HepG2 (cell line): ENCODE measurements around the gene SHISA5. TPM values are rescaled to one million over a fixed set of nuclear protein-coding genes. Genes with fewer than 3 reads are reported as not detected.

Source experiments
- ASH2L ChIP-seq: fragments of 300-600, 200-600 bp; sonication (generic); IDR thresholded peaks from 2 replicates; pipeline ENCODE4 v1.7.0; 2017; ENCODE audit warnings: low read depth, mild to moderate bottlenecking, moderate library complexity, mixed read lengths, low read length; ENCODE audit not compliant: insufficient read length
- MED8 ChIP-seq: sonication (generic); formaldehyde crosslinking; IDR thresholded peaks from 2 replicates; pipeline ENCODE4 v1.8.1; 2023; ENCODE audit warnings: mild to moderate bottlenecking, missing genetic modification reagents; ENCODE audit not compliant: insufficient replicate concordance
- PTBP1 ChIP-seq: fragments of 200-400 bp; formaldehyde crosslinking; IDR thresholded peaks from 2 replicates; pipeline ENCODE4 v1.6.1; 2018; ENCODE audit warnings: low read length, low read depth; ENCODE audit not compliant: poor library complexity, severe bottlenecking
- SAP130 ChIP-seq: IDR thresholded peaks from 2 replicates; pipeline ENCODE4 v1.6.1; 2016; ENCODE audit warnings: low read depth
- SETDB1 ChIP-seq: sonication (generic); formaldehyde crosslinking; IDR thresholded peaks from 2 replicates; pipeline ENCODE4 v1.5.1; 2020; ENCODE audit warnings: missing genetic modification reagents, mild to moderate bottlenecking, borderline replicate concordance
- SP1 ChIP-seq, 2 experiments: fragments of 450-650 bp in 1 of 2; sonication (generic) in 1 of 2; formaldehyde crosslinking in 1 of 2; IDR thresholded peaks; 2 replicates each; pipeline versions ENCODE4 v1.4.0 to v1.6.1; 2016 to 2020; ENCODE audit warnings: missing genetic modification reagents in 1 of 2
- ZIK1 ChIP-seq: sonication (generic); formaldehyde crosslinking; IDR thresholded peaks from 2 replicates; pipeline ENCODE4 v1.5.0; 2020; ENCODE audit warnings: mild to moderate bottlenecking, low read depth, missing genetic modification reagents, borderline replicate concordance
- ZMYM2 ChIP-seq: sonication (generic); formaldehyde crosslinking; IDR thresholded peaks from 2 replicates; pipeline ENCODE4 v1.8.0; 2022; ENCODE audit warnings: mild to moderate bottlenecking, missing genetic modification reagents
- ZNF235 ChIP-seq: sonication (generic); formaldehyde crosslinking; IDR thresholded peaks from 2 replicates; pipeline ENCODE4 v1.8.1; 2023; ENCODE audit warnings: mild to moderate bottlenecking, missing genetic modification reagents, borderline replicate concordance
- ZNF468 ChIP-seq: sonication (generic); formaldehyde crosslinking; IDR thresholded peaks from 2 replicates; pipeline ENCODE4 v1.8.0; 2022; ENCODE audit warnings: mild to moderate bottlenecking, moderate library complexity, missing genetic modification reagents
- ZNF558 ChIP-seq: sonication (generic); formaldehyde crosslinking; IDR thresholded peaks from 2 replicates; pipeline ENCODE4 v1.9.0; 2022; ENCODE audit warnings: mild to moderate bottlenecking, missing genetic modification reagents, borderline replicate concordance
- ZNF746 ChIP-seq: sonication (generic); formaldehyde crosslinking; IDR thresholded peaks from 2 replicates; pipeline ENCODE4 v1.8.0; 2022; ENCODE audit warnings: mild to moderate bottlenecking, missing genetic modification reagents
- polyA plus RNA-seq, 8 experiments: library from polyadenylated mRNA; depleted of rRNA in 3 of 8; stranded (reverse) in 7 of 8; unstranded in 1 of 8; fragments of >200 nt; fragmentation: Illumina TruSeq in 4 of 8; extraction: Trizol in 4 of 8; gene quantifications; 2 replicates each; pipeline versions ENCODE4 v1.2.1 to v1.2.3, GENCODE V29; 2011 to 2016; ENCODE audit warnings: low read depth in 4 of 8, missing spikeins in 1 of 8, mixed read lengths in 1 of 8; ENCODE audit not compliant: insufficient read depth in 1 of 8
- total RNA-seq, 5 experiments: library from RNA; depleted of rRNA; stranded (reverse); fragments of >200 nt; fragmentation: Illumina TruSeq; extraction: Trizol; gene quantifications; 2 replicates each; pipeline ENCODE4 v1.2.3, GENCODE V29; 2016; ENCODE audit warnings: low read depth in 1 of 5
- TF ChIP-seq, protein P1 (sequence below): sonication (generic); formaldehyde crosslinking; IDR thresholded peaks from 2 replicates; pipeline ENCODE4 v1.5.0; 2020; ENCODE audit warnings: missing genetic modification reagents
- TF ChIP-seq, protein P2 (sequence below): sonication (generic); formaldehyde crosslinking; IDR thresholded peaks from 2 replicates; pipeline ENCODE4 v1.8.0; 2022; ENCODE audit warnings: missing genetic modification reagents, mild to moderate bottlenecking, moderate library complexity, borderline replicate concordance
- TF ChIP-seq, protein P3 (sequence below): sonication (generic); formaldehyde crosslinking; IDR thresholded peaks from 2 replicates; pipeline ENCODE4 v1.4.0; 2020; ENCODE audit warnings: missing genetic modification reagents; ENCODE audit errors: not compliant biosample characterization
- TF ChIP-seq, protein P4 (sequence below): sonication (generic); formaldehyde crosslinking; IDR thresholded peaks from 2 replicates; pipeline ENCODE4 v1.5.1; 2020; ENCODE audit warnings: mild to moderate bottlenecking, missing genetic modification reagents, moderate library complexity
- TF ChIP-seq, protein P5 (sequence below): sonication (generic); formaldehyde crosslinking; conservative IDR thresholded peaks from 2 replicates; pipeline ENCODE4 v1.4.0; 2020; ENCODE audit warnings: mild to moderate bottlenecking, missing genetic modification reagents, moderate library complexity

Gene SHISA5
- total and polyA plus RNA-seq, 2 of the 13 experiments (the other 11 are each of a cell fraction or from before 2014, with no cell fraction given), result 75.8 to 91.4 TPM

DNA sequence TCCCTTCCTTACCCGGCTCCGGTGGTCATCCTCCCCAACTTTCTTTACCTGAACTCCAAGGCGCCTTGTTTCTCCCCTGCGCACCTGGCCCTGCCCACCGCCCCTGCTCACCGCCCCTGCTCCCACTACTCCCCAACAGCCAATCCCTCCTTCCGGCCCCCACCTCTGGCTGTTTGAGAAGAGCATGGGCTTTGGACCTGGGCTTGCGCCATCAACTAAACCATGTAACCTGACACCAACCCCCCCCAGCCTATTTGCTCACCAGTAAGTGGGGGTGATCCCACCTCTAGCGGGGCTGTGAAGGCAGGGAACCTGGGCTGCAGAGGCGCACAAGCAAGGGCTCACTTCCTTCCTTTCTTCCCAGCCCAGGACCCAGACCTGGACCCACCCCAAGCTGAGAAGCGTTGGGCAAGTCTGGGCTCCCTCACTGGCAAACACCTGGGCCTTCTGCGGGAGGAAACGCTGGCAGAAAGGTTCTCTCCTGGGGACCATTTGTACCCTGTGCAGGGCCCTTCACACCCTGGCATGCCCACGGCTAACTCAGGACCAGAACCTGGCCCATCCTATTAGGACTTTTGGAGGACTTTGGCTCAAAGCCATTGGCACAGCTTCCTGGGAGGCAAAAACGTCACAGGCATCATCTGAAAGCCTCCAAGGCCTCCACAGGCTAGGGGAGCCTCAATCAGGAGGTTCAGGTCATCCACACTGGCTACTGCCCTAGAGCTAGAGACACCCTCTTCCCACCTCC, 73.8 kb downstream of the SHISA5 start, which contains the start of gene PLXNB1 (continued):
- TF ChIP-seq, protein P1, sequence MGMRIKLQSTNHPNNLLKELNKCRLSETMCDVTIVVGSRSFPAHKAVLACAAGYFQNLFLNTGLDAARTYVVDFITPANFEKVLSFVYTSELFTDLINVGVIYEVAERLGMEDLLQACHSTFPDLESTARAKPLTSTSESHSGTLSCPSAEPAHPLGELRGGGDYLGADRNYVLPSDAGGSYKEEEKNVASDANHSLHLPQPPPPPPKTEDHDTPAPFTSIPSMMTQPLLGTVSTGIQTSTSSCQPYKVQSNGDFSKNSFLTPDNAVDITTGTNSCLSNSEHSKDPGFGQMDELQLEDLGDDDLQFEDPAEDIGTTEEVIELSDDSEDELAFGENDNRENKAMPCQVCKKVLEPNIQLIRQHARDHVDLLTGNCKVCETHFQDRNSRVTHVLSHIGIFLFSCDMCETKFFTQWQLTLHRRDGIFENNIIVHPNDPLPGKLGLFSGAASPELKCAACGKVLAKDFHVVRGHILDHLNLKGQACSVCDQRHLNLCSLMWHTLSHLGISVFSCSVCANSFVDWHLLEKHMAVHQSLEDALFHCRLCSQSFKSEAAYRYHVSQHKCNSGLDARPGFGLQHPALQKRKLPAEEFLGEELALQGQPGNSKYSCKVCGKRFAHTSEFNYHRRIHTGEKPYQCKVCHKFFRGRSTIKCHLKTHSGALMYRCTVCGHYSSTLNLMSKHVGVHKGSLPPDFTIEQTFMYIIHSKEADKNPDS (CRISPR knock-in tag), result peak; percentile 91
- peak; percentile 84; the same call in 1 of the 2 replicates for TF ChIP-seq ZIK1 (CRISPR knock-in tag)
- TF ChIP-seq PTBP1, result no peak
- peak; percentile 88; the same call in 1 of the 2 replicates for TF ChIP-seq ZNF558 (CRISPR knock-in tag)
- TF ChIP-seq, protein P2, sequence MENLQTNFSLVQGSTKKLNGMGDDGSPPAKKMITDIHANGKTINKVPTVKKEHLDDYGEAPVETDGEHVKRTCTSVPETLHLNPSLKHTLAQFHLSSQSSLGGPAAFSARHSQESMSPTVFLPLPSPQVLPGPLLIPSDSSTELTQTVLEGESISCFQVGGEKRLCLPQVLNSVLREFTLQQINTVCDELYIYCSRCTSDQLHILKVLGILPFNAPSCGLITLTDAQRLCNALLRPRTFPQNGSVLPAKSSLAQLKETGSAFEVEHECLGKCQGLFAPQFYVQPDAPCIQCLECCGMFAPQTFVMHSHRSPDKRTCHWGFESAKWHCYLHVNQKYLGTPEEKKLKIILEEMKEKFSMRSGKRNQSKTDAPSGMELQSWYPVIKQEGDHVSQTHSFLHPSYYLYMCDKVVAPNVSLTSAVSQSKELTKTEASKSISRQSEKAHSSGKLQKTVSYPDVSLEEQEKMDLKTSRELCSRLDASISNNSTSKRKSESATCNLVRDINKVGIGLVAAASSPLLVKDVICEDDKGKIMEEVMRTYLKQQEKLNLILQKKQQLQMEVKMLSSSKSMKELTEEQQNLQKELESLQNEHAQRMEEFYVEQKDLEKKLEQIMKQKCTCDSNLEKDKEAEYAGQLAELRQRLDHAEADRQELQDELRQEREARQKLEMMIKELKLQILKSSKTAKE (CRISPR knock-in tag), result peak; percentile 94; the same call in 1 of the 2 replicates
- TF ChIP-seq, protein P3, sequence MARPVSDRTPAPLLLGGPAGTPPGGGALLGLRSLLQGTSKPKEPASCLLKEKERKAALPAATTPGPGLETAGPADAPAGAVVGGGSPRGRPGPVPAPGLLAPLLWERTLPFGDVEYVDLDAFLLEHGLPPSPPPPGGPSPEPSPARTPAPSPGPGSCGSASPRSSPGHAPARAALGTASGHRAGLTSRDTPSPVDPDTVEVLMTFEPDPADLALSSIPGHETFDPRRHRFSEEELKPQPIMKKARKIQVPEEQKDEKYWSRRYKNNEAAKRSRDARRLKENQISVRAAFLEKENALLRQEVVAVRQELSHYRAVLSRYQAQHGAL (CRISPR knock-in tag), result no peak
- TF ChIP-seq SAP130, result peak; percentile 97
- TF ChIP-seq ZNF468 (CRISPR knock-in tag), result no peak
- TF ChIP-seq, protein P4, sequence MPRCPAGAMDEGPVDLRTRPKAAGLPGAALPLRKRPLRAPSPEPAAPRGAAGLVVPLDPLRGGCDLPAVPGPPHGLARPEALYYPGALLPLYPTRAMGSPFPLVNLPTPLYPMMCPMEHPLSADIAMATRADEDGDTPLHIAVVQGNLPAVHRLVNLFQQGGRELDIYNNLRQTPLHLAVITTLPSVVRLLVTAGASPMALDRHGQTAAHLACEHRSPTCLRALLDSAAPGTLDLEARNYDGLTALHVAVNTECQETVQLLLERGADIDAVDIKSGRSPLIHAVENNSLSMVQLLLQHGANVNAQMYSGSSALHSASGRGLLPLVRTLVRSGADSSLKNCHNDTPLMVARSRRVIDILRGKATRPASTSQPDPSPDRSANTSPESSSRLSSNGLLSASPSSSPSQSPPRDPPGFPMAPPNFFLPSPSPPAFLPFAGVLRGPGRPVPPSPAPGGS, result peak; percentile 94
- TF ChIP-seq, protein P5, sequence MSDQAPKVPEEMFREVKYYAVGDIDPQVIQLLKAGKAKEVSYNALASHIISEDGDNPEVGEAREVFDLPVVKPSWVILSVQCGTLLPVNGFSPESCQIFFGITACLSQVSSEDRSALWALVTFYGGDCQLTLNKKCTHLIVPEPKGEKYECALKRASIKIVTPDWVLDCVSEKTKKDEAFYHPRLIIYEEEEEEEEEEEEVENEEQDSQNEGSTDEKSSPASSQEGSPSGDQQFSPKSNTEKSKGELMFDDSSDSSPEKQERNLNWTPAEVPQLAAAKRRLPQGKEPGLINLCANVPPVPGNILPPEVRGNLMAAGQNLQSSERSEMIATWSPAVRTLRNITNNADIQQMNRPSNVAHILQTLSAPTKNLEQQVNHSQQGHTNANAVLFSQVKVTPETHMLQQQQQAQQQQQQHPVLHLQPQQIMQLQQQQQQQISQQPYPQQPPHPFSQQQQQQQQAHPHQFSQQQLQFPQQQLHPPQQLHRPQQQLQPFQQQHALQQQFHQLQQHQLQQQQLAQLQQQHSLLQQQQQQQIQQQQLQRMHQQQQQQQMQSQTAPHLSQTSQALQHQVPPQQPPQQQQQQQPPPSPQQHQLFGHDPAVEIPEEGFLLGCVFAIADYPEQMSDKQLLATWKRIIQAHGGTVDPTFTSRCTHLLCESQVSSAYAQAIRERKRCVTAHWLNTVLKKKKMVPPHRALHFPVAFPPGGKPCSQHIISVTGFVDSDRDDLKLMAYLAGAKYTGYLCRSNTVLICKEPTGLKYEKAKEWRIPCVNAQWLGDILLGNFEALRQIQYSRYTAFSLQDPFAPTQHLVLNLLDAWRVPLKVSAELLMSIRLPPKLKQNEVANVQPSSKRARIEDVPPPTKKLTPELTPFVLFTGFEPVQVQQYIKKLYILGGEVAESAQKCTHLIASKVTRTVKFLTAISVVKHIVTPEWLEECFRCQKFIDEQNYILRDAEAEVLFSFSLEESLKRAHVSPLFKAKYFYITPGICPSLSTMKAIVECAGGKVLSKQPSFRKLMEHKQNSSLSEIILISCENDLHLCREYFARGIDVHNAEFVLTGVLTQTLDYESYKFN (CRISPR knock-in tag), result peak; percentile 100
- peak; percentile 99 for TF ChIP-seq MED8
- no peak for TF ChIP-seq SP1 (IDR thresholded peaks at IDR 0.05)
- TF ChIP-seq SP1 (CRISPR knock-in tag; IDR thresholded peaks at IDR 0.05), result no peak; the same call in 1 of the 2 replicates
- no peak for TF ChIP-seq SETDB1 (CRISPR knock-in tag)
- TF ChIP-seq ZNF746 (CRISPR knock-in tag), result peak; percentile 100
- no peak for TF ChIP-seq ZMYM2 (CRISPR knock-in tag)
- 0 out of 2 replicates have a peak, but pooled peaks have one; percentile 64 for TF ChIP-seq ZNF235 (CRISPR knock-in tag)
- TF ChIP-seq ASH2L, result peak; percentile 52
